Dermis microvascular lymphatic vessel endothelial cell (primary cell): ENCODE measurements around the gene TEKT5. TPM values are rescaled to one million over a fixed set of nuclear protein-coding genes. Genes with fewer than 3 reads are reported as not detected.
"Not testable (repeated sequence)": the region's sequence is repeated elsewhere in the genome, so short reads cannot be mapped to it uniquely, and the experiment has no call there.

Experiments
- DNase-seq, 2 donors: peaks; one replicate each; pipeline versions ENCODE4 v3.0.0 to v3.0.0-alpha.2; 2010; ENCODE audit warnings: low read depth in 2 of 2
- total RNA-seq: library from RNA; depleted of rRNA; stranded (reverse); fragments of >200 nt; gene quantifications from 2 replicates; pipeline ENCODE4 v1.2.1, GENCODE V29; 2014

Gene TEKT5
- total RNA-seq: not detected in 2 replicates

- no peak for DNase-seq
Observed at GRCh38 chr16:10694830-10695229, at the start of gene TEKT5. TSS of gene TEKT5 (minus strand) at chr16:10694930. CDS start at chr16:10694873, 57 bp downstream.

- DNase-seq: peak; percentile 96 to 99
Observed at GRCh38 chr16:10743610-10744369, 49.1 kb upstream of the TEKT5 start, which contains the start of gene NUBP1. TSS of gene NUBP1 (plus strand) at chr16:10743842. CDS start at chr16:10743864, 22 bp downstream.

GRCh38 chr16:10743227-10743609 is 48.5 kb upstream of the TEKT5 start:
- DNase-seq: no peak

- DNase-seq: no peak
Observed at GRCh38 chr16:10741844-10742243, 47.1 kb upstream of the TEKT5 start.

- not testable (repeated sequence) for DNase-seq
Observed at GRCh38 chr16:10741249-10741648, 46.5 kb upstream of the TEKT5 start.

- no peak for DNase-seq
Observed at GRCh38 chr16:10740845-10741208, 46.1 kb upstream of the TEKT5 start.

- no peak for DNase-seq
Observed at GRCh38 chr16:10740000-10740844, 45.5 kb upstream of the TEKT5 start.

- DNase-seq: peak; percentile 59 to 74
Observed at GRCh38 chr16:10738231-10739077, 43.7 kb upstream of the TEKT5 start.

- DNase-seq: peak; percentile 48 to 67
Observed at GRCh38 chr16:10737068-10737625, 42.4 kb upstream of the TEKT5 start.

- DNase-seq: no peak
Observed at GRCh38 chr16:10731790-10732189, 37.1 kb upstream of the TEKT5 start.

- no peak for DNase-seq
Observed at GRCh38 chr16:10729104-10730048, 34.6 kb upstream of the TEKT5 start.

- DNase-seq: no peak
Observed at GRCh38 chr16:10728003-10728887, 33.5 kb upstream of the TEKT5 start.

GRCh38 chr16:10708969-10709368 is 14.2 kb upstream of the TEKT5 start:
- DNase-seq: no peak

GRCh38 chr16:10699756-10700155 is 5.0 kb upstream of the TEKT5 start:
- DNase-seq: no peak

- no peak for DNase-seq
Observed at GRCh38 chr16:10694306-10694705, 424 bp downstream of the TEKT5 start.

- no peak for DNase-seq
Observed at GRCh38 chr16:10693889-10694288, 841 bp downstream of the TEKT5 start.

- no peak for DNase-seq
Observed at GRCh38 chr16:10692470-10692869, 2.3 kb downstream of the TEKT5 start.

- DNase-seq: no peak
Observed at GRCh38 chr16:10688726-10689125, 6.0 kb downstream of the TEKT5 start.

GRCh38 chr16:10688291-10688690 is 6.4 kb downstream of the TEKT5 start:
- no peak for DNase-seq
